ENCODE results near the gene JARID2.
A peak's percentile ranks its signal among the peaks of the same experiment; 100 is the strongest.

The JARID2 gene

GRCh38 chr6:15370733-15371671 lies 125.1 kb downstream of the JARID2 start:
- no peak for TF ChIP-seq GATA2 (IDR thresholded peaks at IDR 0.05; ENCODE audit: low read depth, low read length)
- no peak for TF ChIP-seq GATA3 (IDR thresholded peaks at IDR 0.05; ENCODE audit: low read depth, low read length)

- TF ChIP-seq GATA3 (IDR thresholded peaks at IDR 0.05; ENCODE audit: low read depth, low read length) = no peak
- TF ChIP-seq GATA2 (IDR thresholded peaks at IDR 0.05; ENCODE audit: low read depth, low read length) = no peak
These were observed 127.1 kb downstream of the JARID2 start for GRCh38 chr6:15372932-15373331.

GRCh38 chr6:15374119-15374518 lies 128.2 kb downstream of the JARID2 start:
- TF ChIP-seq GATA3 (IDR thresholded peaks at IDR 0.05; ENCODE audit: low read depth, low read length) = no peak
- no peak for TF ChIP-seq GATA2 (IDR thresholded peaks at IDR 0.05; ENCODE audit: low read depth, low read length)

- TF ChIP-seq GATA2 (IDR thresholded peaks at IDR 0.05; ENCODE audit: low read depth, low read length) = no peak
- no peak for TF ChIP-seq GATA3 (IDR thresholded peaks at IDR 0.05; ENCODE audit: low read depth, low read length)
These were observed 129.1 kb downstream of the JARID2 start for GRCh38 chr6:15375018-15375417.

- TF ChIP-seq GATA3 (IDR thresholded peaks at IDR 0.05; ENCODE audit: low read depth, low read length) = no peak
- no peak for TF ChIP-seq GATA2 (IDR thresholded peaks at IDR 0.05; ENCODE audit: low read depth, low read length)
These were observed 129.9 kb downstream of the JARID2 start for GRCh38 chr6:15375638-15376290.

GRCh38 chr6:15376900-15377487 lies 131.1 kb downstream of the JARID2 start:
- TF ChIP-seq GATA2 (IDR thresholded peaks at IDR 0.05; ENCODE audit: low read depth, low read length) (no peak), GATA3 (IDR thresholded peaks at IDR 0.05; ENCODE audit: low read depth, low read length) (no peak)

GRCh38 chr6:15378272-15378671 lies 132.4 kb downstream of the JARID2 start:
- TF ChIP-seq GATA2 (IDR thresholded peaks at IDR 0.05; ENCODE audit: low read depth, low read length) (no peak), GATA3 (IDR thresholded peaks at IDR 0.05; ENCODE audit: low read depth, low read length) (no peak)

GRCh38 chr6:15378866-15379265 lies 133.0 kb downstream of the JARID2 start:
- TF ChIP-seq GATA2 (IDR thresholded peaks at IDR 0.05; ENCODE audit: low read depth, low read length) (no peak), GATA3 (IDR thresholded peaks at IDR 0.05; ENCODE audit: low read depth, low read length) (no peak)

GRCh38 chr6:15380351-15380750 lies 134.5 kb downstream of the JARID2 start:
- TF ChIP-seq GATA3 (IDR thresholded peaks at IDR 0.05; ENCODE audit: low read depth, low read length) (no peak), GATA2 (IDR thresholded peaks at IDR 0.05; ENCODE audit: low read depth, low read length) (no peak)

- TF ChIP-seq GATA3 (IDR thresholded peaks at IDR 0.05; ENCODE audit: low read depth, low read length) = no peak
- no peak for TF ChIP-seq GATA2 (IDR thresholded peaks at IDR 0.05; ENCODE audit: low read depth, low read length)
These were observed 136.2 kb downstream of the JARID2 start for GRCh38 chr6:15382089-15382488.

- TF ChIP-seq GATA3 (IDR thresholded peaks at IDR 0.05; ENCODE audit: low read depth, low read length) = no peak
- no peak for TF ChIP-seq GATA2 (IDR thresholded peaks at IDR 0.05; ENCODE audit: low read depth, low read length)
These were observed 136.8 kb downstream of the JARID2 start for GRCh38 chr6:15382712-15383111.

GRCh38 chr6:15384901-15385300 lies 139.0 kb downstream of the JARID2 start:
- TF ChIP-seq GATA3 (IDR thresholded peaks at IDR 0.05; ENCODE audit: low read depth, low read length) (no peak), GATA2 (IDR thresholded peaks at IDR 0.05; ENCODE audit: low read depth, low read length) (no peak)

GRCh38 chr6:15385521-15385920 lies 139.7 kb downstream of the JARID2 start:
- TF ChIP-seq GATA2 (IDR thresholded peaks at IDR 0.05; ENCODE audit: low read depth, low read length) (no peak), GATA3 (IDR thresholded peaks at IDR 0.05; ENCODE audit: low read depth, low read length) (no peak)

- TF ChIP-seq GATA3 (IDR thresholded peaks at IDR 0.05; ENCODE audit: low read depth, low read length) (no peak), GATA2 (IDR thresholded peaks at IDR 0.05; ENCODE audit: low read depth, low read length) (peak; percentile 61)
These were observed 140.4 kb downstream of the JARID2 start for GRCh38 chr6:15386110-15386755.

Data from SH-SY5Y (cell line).